ENCODE data around the gene TNIK.

TNIK gene

GRCh38 chr3:171061749-171062148 is 398.5 kb downstream of the TNIK start:
- no peaks in the 10 kb centered on the region for H3K27me3 ChIP-seq
- H3K4me1 ChIP-seq, result no peaks in the 10 kb centered on the region
- intact Hi-C loops (cut with DNase I; ENCODE audit: low total_unique reads), result no loop called here
- no peak overlapping the region for H3K27ac ChIP-seq
- DNase-seq, result no peak
- peaks cover 0 to 5% (median 0%) of the 10 kb centered on the region in 3 donors for H3K36me3 ChIP-seq
- no peak for TF ChIP-seq CTCF (IDR thresholded peaks at IDR 0.05)
- H3K9me3 ChIP-seq, result no peaks in the 10 kb centered on the region
- no peak overlapping the region for H3K4me3 ChIP-seq

- no peak for TF ChIP-seq CTCF (IDR thresholded peaks at IDR 0.05)
- intact Hi-C loops (cut with DNase I; ENCODE audit: low total_unique reads), result no loop called here
- Histone ChIP-seq H3K4me3 (no peak overlapping the region), H3K36me3 (no peaks in the 10 kb centered on the region), H3K9me3 (no peaks in the 10 kb centered on the region), H3K4me1 (no peaks in the 10 kb centered on the region), H3K27ac (no peak overlapping the region), H3K27me3 (no peaks in the 10 kb centered on the region)
- DNase-seq, result no peak
Measured at GRCh38 chr3:171059978-171060377, 400.2 kb downstream of the TNIK start.

GRCh38 chr3:171058873-171059603 is 401.2 kb downstream of the TNIK start:
- no peak overlapping the region for H3K4me3 ChIP-seq
- H3K27ac ChIP-seq, result no peak overlapping the region
- no peaks in the 10 kb centered on the region for H3K36me3 ChIP-seq
- TF ChIP-seq CTCF (IDR thresholded peaks at IDR 0.05), result no peak
- H3K4me1 ChIP-seq, result no peaks in the 10 kb centered on the region
- no peaks in the 10 kb centered on the region for H3K9me3 ChIP-seq
- intact Hi-C loops (cut with DNase I; ENCODE audit: low total_unique reads), result no loop called here
- no peaks in the 10 kb centered on the region for H3K27me3 ChIP-seq
- no peak for DNase-seq

GRCh38 chr3:171058058-171058457 is 402.1 kb downstream of the TNIK start:
- DNase-seq, result no peak
- H3K27ac ChIP-seq, result no peak overlapping the region
- no peaks in the 10 kb centered on the region for H3K4me1 ChIP-seq
- no peaks in the 10 kb centered on the region for H3K36me3 ChIP-seq
- no peaks in the 10 kb centered on the region for H3K27me3 ChIP-seq
- no peak overlapping the region for H3K4me3 ChIP-seq
- no peaks in the 10 kb centered on the region for H3K9me3 ChIP-seq
- intact Hi-C loops (cut with DNase I; ENCODE audit: low total_unique reads), result no loop called here
- no peak for TF ChIP-seq CTCF (IDR thresholded peaks at IDR 0.05)

- DNase-seq, result no peak
- Histone ChIP-seq H3K4me1 (no peaks in the 10 kb centered on the region), H3K36me3 (no peaks in the 10 kb centered on the region), H3K9me3 (no peaks in the 10 kb centered on the region), H3K27ac (no peak overlapping the region), H3K27me3 (no peaks in the 10 kb centered on the region), H3K4me3 (no peak overlapping the region)
- intact Hi-C loops (cut with DNase I; ENCODE audit: low total_unique reads), result no loop called here
- no peak for TF ChIP-seq CTCF (IDR thresholded peaks at IDR 0.05)
Measured at GRCh38 chr3:171057072-171057471, 403.1 kb downstream of the TNIK start.

GRCh38 chr3:171056528-171056927 is 403.7 kb downstream of the TNIK start:
- Histone ChIP-seq H3K36me3 (no peaks in the 10 kb centered on the region), H3K4me3 (no peak overlapping the region), H3K9me3 (no peaks in the 10 kb centered on the region), H3K27ac (no peak overlapping the region), H3K27me3 (no peaks in the 10 kb centered on the region), H3K4me1 (no peaks in the 10 kb centered on the region)
- DNase-seq, result no peak
- intact Hi-C loops (cut with DNase I; ENCODE audit: low total_unique reads), result no loop called here
- no peak for TF ChIP-seq CTCF (IDR thresholded peaks at IDR 0.05)

All from tibial artery (tissue), 4 donors.